HEK293 (cell line): ENCODE data around the gene PAPSS1.

Experiments used
- OVOL3 ChIP-seq: fragments of 450-650 bp; formaldehyde crosslinking; IDR thresholded peaks from 2 replicates; pipeline ENCODE4 v1.5.1; 2016; ENCODE audit warnings: missing biosample characterization, missing genetic modification characterization
- SP2 ChIP-seq: fragments of 450-650 bp; formaldehyde crosslinking; IDR thresholded peaks from 2 replicates; pipeline ENCODE4 v1.5.1; 2016; ENCODE audit warnings: missing biosample characterization, missing genetic modification characterization
- ZNF791 ChIP-seq: fragments of 450-650 bp; formaldehyde crosslinking; IDR thresholded peaks from 2 replicates; pipeline ENCODE4 v1.5.1; 2016; ENCODE audit warnings: missing biosample characterization, missing genetic modification characterization
- TF ChIP-seq, protein P1 (sequence below): fragments of 450-650 bp; formaldehyde crosslinking; IDR thresholded peaks from 2 replicates; pipeline ENCODE4 v1.5.1; 2016; ENCODE audit warnings: missing biosample characterization, missing genetic modification characterization, low read depth
- TF ChIP-seq, protein P2 (sequence below): fragments of 450-650 bp; formaldehyde crosslinking; IDR thresholded peaks from 2 replicates; pipeline ENCODE4 v1.5.1; 2016; ENCODE audit warnings: missing biosample characterization, missing genetic modification characterization

DNA sequence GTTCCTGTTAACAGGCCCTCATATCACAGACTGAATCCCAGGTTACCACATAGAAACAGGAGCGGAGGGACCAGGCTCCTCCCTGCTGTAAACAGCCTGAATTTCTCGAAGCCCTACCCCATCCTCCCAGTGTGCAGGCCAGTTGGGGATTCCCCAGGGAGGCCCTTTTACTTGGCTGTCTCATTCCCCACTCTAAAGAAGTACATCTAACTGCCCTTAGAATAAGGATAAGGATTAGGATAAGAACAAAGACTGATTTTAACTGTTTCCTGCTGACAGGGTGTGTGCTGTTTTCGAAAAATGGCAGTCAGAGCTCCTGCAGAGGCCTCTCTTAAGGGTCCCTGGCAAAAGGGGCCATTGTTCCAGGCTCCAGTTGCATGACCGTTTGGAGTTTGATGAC, 133.7 kb downstream of the PAPSS1 start:
- TF ChIP-seq, protein P1, sequence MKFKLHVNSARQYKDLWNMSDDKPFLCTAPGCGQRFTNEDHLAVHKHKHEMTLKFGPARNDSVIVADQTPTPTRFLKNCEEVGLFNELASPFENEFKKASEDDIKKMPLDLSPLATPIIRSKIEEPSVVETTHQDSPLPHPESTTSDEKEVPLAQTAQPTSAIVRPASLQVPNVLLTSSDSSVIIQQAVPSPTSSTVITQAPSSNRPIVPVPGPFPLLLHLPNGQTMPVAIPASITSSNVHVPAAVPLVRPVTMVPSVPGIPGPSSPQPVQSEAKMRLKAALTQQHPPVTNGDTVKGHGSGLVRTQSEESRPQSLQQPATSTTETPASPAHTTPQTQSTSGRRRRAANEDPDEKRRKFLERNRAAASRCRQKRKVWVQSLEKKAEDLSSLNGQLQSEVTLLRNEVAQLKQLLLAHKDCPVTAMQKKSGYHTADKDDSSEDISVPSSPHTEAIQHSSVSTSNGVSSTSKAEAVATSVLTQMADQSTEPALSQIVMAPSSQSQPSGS (tag by site-specific recombination), result no peak
- TF ChIP-seq, protein P2, sequence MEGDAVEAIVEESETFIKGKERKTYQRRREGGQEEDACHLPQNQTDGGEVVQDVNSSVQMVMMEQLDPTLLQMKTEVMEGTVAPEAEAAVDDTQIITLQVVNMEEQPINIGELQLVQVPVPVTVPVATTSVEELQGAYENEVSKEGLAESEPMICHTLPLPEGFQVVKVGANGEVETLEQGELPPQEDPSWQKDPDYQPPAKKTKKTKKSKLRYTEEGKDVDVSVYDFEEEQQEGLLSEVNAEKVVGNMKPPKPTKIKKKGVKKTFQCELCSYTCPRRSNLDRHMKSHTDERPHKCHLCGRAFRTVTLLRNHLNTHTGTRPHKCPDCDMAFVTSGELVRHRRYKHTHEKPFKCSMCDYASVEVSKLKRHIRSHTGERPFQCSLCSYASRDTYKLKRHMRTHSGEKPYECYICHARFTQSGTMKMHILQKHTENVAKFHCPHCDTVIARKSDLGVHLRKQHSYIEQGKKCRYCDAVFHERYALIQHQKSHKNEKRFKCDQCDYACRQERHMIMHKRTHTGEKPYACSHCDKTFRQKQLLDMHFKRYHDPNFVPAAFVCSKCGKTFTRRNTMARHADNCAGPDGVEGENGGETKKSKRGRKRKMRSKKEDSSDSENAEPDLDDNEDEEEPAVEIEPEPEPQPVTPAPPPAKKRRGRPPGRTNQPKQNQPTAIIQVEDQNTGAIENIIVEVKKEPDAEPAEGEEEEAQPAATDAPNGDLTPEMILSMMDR, result no peak
- TF ChIP-seq OVOL3 (tag by site-specific recombination) (no peak), SP2 (tag by site-specific recombination) (no peak), ZNF791 (no peak)
